ENCODE measurements around the gene CLCN1.

The CLCN1 gene

GRCh38 chr7:143399642-143400041 lies 83.7 kb downstream of the CLCN1 start:
- no peak for TF ChIP-seq ZFX (IDR thresholded peaks at IDR 0.05; ENCODE audit: borderline replicate concordance)
- TF ChIP-seq CTCF (IDR thresholded peaks at IDR 0.05): no peak
- no peak overlapping the region for H3K27ac ChIP-seq

DNA sequence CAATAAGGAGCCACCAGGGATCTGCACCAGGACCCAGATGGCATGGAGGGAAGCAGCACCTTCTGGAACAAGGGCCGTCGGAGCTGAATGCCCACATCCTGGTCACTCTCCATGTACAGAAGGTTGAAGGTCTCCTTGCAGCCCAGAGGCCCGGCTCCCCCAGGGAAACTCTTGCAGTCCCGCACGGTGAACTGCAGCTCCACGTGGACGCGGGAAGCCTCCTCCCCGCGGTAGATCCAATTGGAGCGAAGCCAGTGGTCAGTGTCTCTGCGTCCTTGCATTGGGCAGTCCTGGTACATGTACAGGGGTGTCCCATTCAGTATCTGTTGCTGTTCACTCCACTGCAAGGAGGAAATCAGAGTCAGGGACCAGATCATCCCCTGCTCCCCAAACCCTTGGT lies 85.4 kb downstream of the CLCN1 start:
- TF ChIP-seq ZFX (IDR thresholded peaks at IDR 0.05; ENCODE audit: borderline replicate concordance) (no peak), CTCF (IDR thresholded peaks at IDR 0.05) (no peak)
- no peak overlapping the region for H3K27ac ChIP-seq

Data from 22Rv1 (cell line).